ENCODE data around the gene IRAK2. TPM values are rescaled to one million over a fixed set of nuclear protein-coding genes. Genes with fewer than 3 reads are reported as not detected.
A peak's percentile ranks its signal among the peaks of the same experiment; 100 is the strongest.

The IRAK2 gene
- total and polyA plus RNA-seq, 2 experiments from 2014 or later: 1.1 to 2.1 TPM

GRCh38 chr3:10194328-10195071, 29.8 kb downstream of the IRAK2 start:
- Histone ChIP-seq H3K4me1 (ENCODE audit: insufficient read depth) (peaks cover 59% of the 10 kb centered on the region), H3K27me3 (replicated peaks; ENCODE audit: insufficient read depth) (no peaks in the 10 kb centered on the region), H3K27ac (no peak overlapping the region), H3K9me2 (ENCODE audit: insufficient read depth) (no peaks in the 10 kb centered on the region), H3K4me2 (ENCODE audit: unreplicated experiment) (no peak overlapping the region), H4K20me1 (ENCODE audit: insufficient read depth) (no peaks in the 10 kb centered on the region), H3K4me3 (no peak overlapping the region), H3F3A (ENCODE audit: insufficient read depth) (peaks cover 62% of the 10 kb centered on the region), H3K79me2 (ENCODE audit: insufficient read depth) (no peaks in the 10 kb centered on the region), H2AFZ (0 out of 2 replicates have a peak overlapping the region, but pooled peaks have one; percentile 16), H3K36me3 (ENCODE audit: low read depth) (no peaks in the 10 kb centered on the region), H3K9me3 (ENCODE audit: low read depth) (no peaks in the 10 kb centered on the region), H3K9ac (peak overlapping the region; percentile 4; the same call in 1 of the 2 replicates)
- in situ Hi-C loops (cut with MboI): no loop called here
- TF ChIP-seq EZH2phosphoT487 (IDR thresholded peaks at IDR 0.05; ENCODE audit: insufficient read depth, low read depth): no peak
- TF ChIP-seq EZH2 (IDR thresholded peaks at IDR 0.05; ENCODE audit: insufficient read depth, poor library complexity, severe bottlenecking): no peak
- peak; percentile 41 for DNase-seq
- 76 to 79% methylated on average over 11 of the region's 11 CpGs for WGBS, 2 experiments (ENCODE audit: low coverage in 1 of 2, low lambda C conversion rate in 2 of 2, missing lambda C conversion rate in 2 of 2)

GRCh38 chr3:10195366-10196089, 30.8 kb downstream of the IRAK2 start:
- no peaks in the 10 kb centered on the region for H3K9me3 ChIP-seq (ENCODE audit: low read depth)
- H3K9ac ChIP-seq: no peak overlapping the region
- no peaks in the 10 kb centered on the region for H3K79me2 ChIP-seq (ENCODE audit: insufficient read depth)
- H3K9me2 ChIP-seq (ENCODE audit: insufficient read depth): no peaks in the 10 kb centered on the region
- no peaks in the 10 kb centered on the region for H4K20me1 ChIP-seq (ENCODE audit: insufficient read depth)
- peaks cover 53% of the 10 kb centered on the region for H3K4me1 ChIP-seq (ENCODE audit: insufficient read depth)
- WGBS, 2 experiments (ENCODE audit: low coverage in 1 of 2, low lambda C conversion rate in 2 of 2, missing lambda C conversion rate in 2 of 2): 88 to 91% methylated on average over 12 of the region's 12 CpGs
- in situ Hi-C loops (cut with MboI): no loop called here
- peaks cover 61% of the 10 kb centered on the region for H3F3A ChIP-seq (ENCODE audit: insufficient read depth)
- H3K36me3 ChIP-seq (ENCODE audit: low read depth): no peaks in the 10 kb centered on the region
- no peak overlapping the region for H3K27ac ChIP-seq
- no peak overlapping the region for H2AFZ ChIP-seq
- H3K4me2 ChIP-seq (ENCODE audit: unreplicated experiment): no peak overlapping the region
- TF ChIP-seq EZH2 (IDR thresholded peaks at IDR 0.05; ENCODE audit: insufficient read depth, poor library complexity, severe bottlenecking): no peak
- no peak for TF ChIP-seq EZH2phosphoT487 (IDR thresholded peaks at IDR 0.05; ENCODE audit: insufficient read depth, low read depth)
- no peaks in the 10 kb centered on the region for H3K27me3 ChIP-seq (replicated peaks; ENCODE audit: insufficient read depth)
- no peak overlapping the region for H3K4me3 ChIP-seq
- no peak for DNase-seq

- Histone ChIP-seq H3K27ac (peak overlapping the region; percentile 78), H3K4me1 (ENCODE audit: insufficient read depth) (peaks cover 49% of the 10 kb centered on the region), H3K9ac (peak overlapping the region; percentile 66), H3K9me3 (ENCODE audit: low read depth) (no peaks in the 10 kb centered on the region), H3K79me2 (ENCODE audit: insufficient read depth) (no peaks in the 10 kb centered on the region), H3K27me3 (replicated peaks; ENCODE audit: insufficient read depth) (no peaks in the 10 kb centered on the region), H3F3A (ENCODE audit: insufficient read depth) (peaks cover 51% of the 10 kb centered on the region), H3K4me2 (ENCODE audit: unreplicated experiment) (peak overlapping the region; percentile 45), H3K36me3 (ENCODE audit: low read depth) (no peaks in the 10 kb centered on the region), H4K20me1 (ENCODE audit: insufficient read depth) (no peaks in the 10 kb centered on the region), H3K9me2 (ENCODE audit: insufficient read depth) (no peaks in the 10 kb centered on the region), H3K4me3 (no peak overlapping the region), H2AFZ (0 out of 2 replicates have a peak overlapping the region, but pooled peaks have one; percentile 49)
- 35 to 39% methylated on average over 12 of the region's 12 CpGs for WGBS, 2 experiments (ENCODE audit: low coverage in 1 of 2, low lambda C conversion rate in 2 of 2, missing lambda C conversion rate in 2 of 2)
- TF ChIP-seq EZH2phosphoT487 (IDR thresholded peaks at IDR 0.05; ENCODE audit: insufficient read depth, low read depth) (no peak), EZH2 (IDR thresholded peaks at IDR 0.05; ENCODE audit: insufficient read depth, poor library complexity, severe bottlenecking) (no peak)
- in situ Hi-C loops (cut with MboI): no loop called here
- peak; percentile 97 for DNase-seq
Measured at GRCh38 chr3:10196389-10197052, 31.8 kb downstream of the IRAK2 start.

- H3K9me2 ChIP-seq (ENCODE audit: insufficient read depth): no peaks in the 10 kb centered on the region
- no peak for DNase-seq
- H3K27ac ChIP-seq: no peak overlapping the region
- H4K20me1 ChIP-seq (ENCODE audit: insufficient read depth): no peaks in the 10 kb centered on the region
- no peak overlapping the region for H2AFZ ChIP-seq
- no peak overlapping the region; the same call in 1 of the 2 replicates for H3K9ac ChIP-seq
- 83 to 95% methylated on average over 4 of the region's 4 CpGs for WGBS, 2 experiments (ENCODE audit: low coverage in 1 of 2, low lambda C conversion rate in 2 of 2, missing lambda C conversion rate in 2 of 2)
- no peak overlapping the region for H3K4me3 ChIP-seq
- no peaks in the 10 kb centered on the region for H3K79me2 ChIP-seq (ENCODE audit: insufficient read depth)
- no peaks in the 10 kb centered on the region for H3K9me3 ChIP-seq (ENCODE audit: low read depth)
- H3K36me3 ChIP-seq (ENCODE audit: low read depth): no peaks in the 10 kb centered on the region
- H3K27me3 ChIP-seq (replicated peaks; ENCODE audit: insufficient read depth): no peaks in the 10 kb centered on the region
- H3K4me2 ChIP-seq (ENCODE audit: unreplicated experiment): no peak overlapping the region
- peaks cover 35% of the 10 kb centered on the region for H3K4me1 ChIP-seq (ENCODE audit: insufficient read depth)
- TF ChIP-seq EZH2 (IDR thresholded peaks at IDR 0.05; ENCODE audit: insufficient read depth, poor library complexity, severe bottlenecking) (no peak), EZH2phosphoT487 (IDR thresholded peaks at IDR 0.05; ENCODE audit: insufficient read depth, low read depth) (no peak)
- H3F3A ChIP-seq (ENCODE audit: insufficient read depth): peaks cover 38% of the 10 kb centered on the region
- in situ Hi-C loops (cut with MboI): no loop called here
Measured at GRCh38 chr3:10198226-10198625, 33.5 kb downstream of the IRAK2 start.
